Stimulated activated CD4-positive, alpha-beta T cell treated with anti-CD3 and anti-CD28 coated beads, Interleukin-4, amount 100 ng/mL, for 48 hours (primary cell): ENCODE measurements around the gene HYDIN.
A peak's percentile ranks its signal among the peaks of the same experiment; 100 is the strongest.

Experiments
- DNase-seq, 2 donors: peaks; one replicate each; pipeline ENCODE4 v3.0.0-alpha.2; 2020; ENCODE audit warnings: low read depth in 2 of 2

The HYDIN gene

GRCh38 chr16:71230122-71230845 is at the start of gene HYDIN:
HYDIN (minus strand) TSS chr16:71230722; CDS start chr16:71186895, 43,827 bp downstream.
- DNase-seq, result peak in 1 of 2 donors; percentile 9

- DNase-seq, result no peak
Observed at GRCh38 chr16:71276589-71277334, 46.2 kb upstream of the HYDIN start.

- DNase-seq, result no peak
Observed at GRCh38 chr16:71273384-71273783, 42.9 kb upstream of the HYDIN start.

DNA sequence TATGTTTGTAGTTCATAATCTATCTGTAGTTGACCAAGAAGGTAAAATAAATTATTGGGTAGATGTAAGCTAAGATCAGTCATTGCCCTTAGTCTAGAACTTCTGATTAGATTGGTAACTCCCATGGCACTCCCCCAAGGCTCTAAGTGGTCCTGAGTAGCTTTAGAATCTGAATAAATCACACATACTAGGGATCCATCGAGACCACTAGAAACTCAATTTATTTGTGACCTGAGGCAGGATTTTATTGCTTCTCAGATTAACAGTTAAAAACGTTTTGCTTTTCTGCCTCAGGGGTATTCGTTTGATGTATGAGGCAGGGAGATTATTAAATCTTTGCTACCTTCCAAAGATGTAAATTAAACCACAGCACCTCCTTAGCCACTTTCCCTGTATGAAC is 33.8 kb upstream of the HYDIN start:
- no peak for DNase-seq

GRCh38 chr16:71263582-71263981 is 33.1 kb upstream of the HYDIN start:
- no peak for DNase-seq

- DNase-seq, result no peak
Observed at GRCh38 chr16:71262391-71262790, 31.9 kb upstream of the HYDIN start.

DNA sequence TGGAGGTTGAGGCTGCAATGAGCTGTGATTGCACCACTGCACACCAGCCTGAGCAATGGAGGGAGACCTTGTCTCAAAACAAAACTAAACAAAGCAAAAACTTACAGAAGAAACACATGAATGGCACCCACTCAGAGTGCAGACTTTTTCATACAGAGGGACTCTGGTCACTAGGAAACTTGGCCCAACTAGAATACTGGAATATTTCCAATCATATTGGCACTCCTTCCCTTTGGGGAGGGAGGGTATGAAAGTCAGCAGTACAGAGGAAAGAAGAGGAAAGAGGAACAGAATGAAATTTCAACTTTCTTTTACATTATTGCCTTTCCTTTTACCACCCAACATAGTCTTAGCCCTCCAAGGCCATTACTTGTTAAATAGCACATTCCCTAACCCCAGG is 30.5 kb upstream of the HYDIN start:
- no peak for DNase-seq

DNA sequence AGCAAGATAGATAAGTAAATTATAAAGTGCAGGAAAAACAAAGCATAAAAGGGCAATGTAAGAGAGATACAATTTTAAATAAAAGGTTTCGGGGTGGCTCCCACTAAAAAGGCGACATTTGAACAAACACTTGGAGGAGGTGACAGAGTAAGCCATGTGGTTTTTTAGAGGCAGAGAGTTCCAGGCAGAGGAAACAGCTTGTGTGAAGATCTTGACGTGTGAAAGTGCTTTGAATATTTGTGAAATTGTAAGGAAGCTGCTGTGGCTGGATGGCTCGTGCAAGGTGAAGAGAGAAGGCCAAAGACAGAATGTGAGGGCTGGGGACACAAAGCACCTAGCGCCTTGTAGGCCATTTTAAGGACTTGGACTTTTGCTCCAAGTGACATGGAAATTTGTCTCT is 28.6 kb upstream of the HYDIN start:
- no peak for DNase-seq

- no peak for DNase-seq
Observed at GRCh38 chr16:71258372-71258771, 27.9 kb upstream of the HYDIN start.

GRCh38 chr16:71257768-71258167 is 27.2 kb upstream of the HYDIN start:
- DNase-seq, result no peak

- DNase-seq, result no peak
Observed at GRCh38 chr16:71255721-71256120, 25.2 kb upstream of the HYDIN start.

- no peak for DNase-seq
Observed at GRCh38 chr16:71254832-71255525, 24.5 kb upstream of the HYDIN start.

GRCh38 chr16:71250461-71251235 is 20.1 kb upstream of the HYDIN start:
- DNase-seq, result no peak

GRCh38 chr16:71249399-71249798 is 18.9 kb upstream of the HYDIN start:
- DNase-seq, result no peak

GRCh38 chr16:71247478-71247877 is 17.0 kb upstream of the HYDIN start:
- DNase-seq, result no peak

GRCh38 chr16:71246309-71246708 is 15.8 kb upstream of the HYDIN start:
- no peak for DNase-seq

DNA sequence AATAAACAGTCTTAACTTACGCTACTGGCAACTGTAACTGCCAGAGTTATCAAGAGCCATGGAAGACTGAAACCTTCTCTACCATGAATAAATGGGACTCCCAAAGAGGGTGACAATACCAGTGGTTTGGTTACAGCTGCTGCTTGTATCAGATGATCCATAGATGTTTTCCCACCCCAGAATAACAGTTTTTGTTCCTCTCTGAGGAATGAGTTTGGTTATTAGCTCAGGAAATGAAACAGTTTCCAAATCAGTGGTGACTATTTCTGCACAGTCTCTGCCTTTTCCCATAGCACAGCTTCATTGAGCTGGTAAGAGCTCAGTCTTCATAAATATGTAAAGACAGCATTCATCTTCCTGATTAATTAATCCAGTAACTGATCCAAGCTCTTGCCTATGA is 14.0 kb upstream of the HYDIN start:
- DNase-seq, result no peak

GRCh38 chr16:71242601-71243000 is 12.1 kb upstream of the HYDIN start:
- no peak for DNase-seq

- no peak for DNase-seq
Observed at GRCh38 chr16:71242036-71242435, 11.5 kb upstream of the HYDIN start.

GRCh38 chr16:71229344-71229743 is 1.2 kb downstream of the HYDIN start:
- DNase-seq, result no peak

- no peak for DNase-seq
Observed at GRCh38 chr16:71226229-71227141, 4.0 kb downstream of the HYDIN start.
